K562 (cell line): ENCODE results near the gene REEP6. TPM values are rescaled to one million over a fixed set of nuclear protein-coding genes. Genes with fewer than 3 reads are reported as not detected.
A peak's percentile ranks its signal among the peaks of the same experiment; 100 is the strongest.

Experiments used
- ATAC-seq: fragments of 200-7000 bp; cut with Tn5 transposase; 3 replicates; pipeline ENCODE4 v1.9.1; 2020; ENCODE audit warnings: moderate library complexity
- BruUV-seq: library from RNA; stranded (reverse); fragments of 400-500 nt; replicated peaks from 2 replicates; lab custom pipeline; 2021; lab: Mats Ljungman, UMichigan
- CTCF ChIA-PET: fragments of 300-600 bp; formaldehyde crosslinking; extraction: SDS; loops from one replicate; lab custom pipeline; 2021; ENCODE audit warnings: low intra/inter-chr PET ratio; lab: Yijun Ruan, JAX
- POLR2A ChIA-PET: fragments of 300-600, 350-650 bp; sonication (Branson Sonifier 250); formaldehyde crosslinking; extraction: SDS; loops from one replicate; lab custom pipeline; 2021; ENCODE audit warnings: antibody characterized with exemption, inconsistent platforms; lab: Yijun Ruan, JAX
- DNase-seq, 4 experiments: peaks; one replicate each; pipeline versions ENCODE4 v3.0.0 to v3.0.0-alpha.2; 2011 to 2018; ENCODE audit warnings: low spot score in 3 of 4, mixed read lengths in 3 of 4; ENCODE audit errors: extremely low read depth in 1 of 4
- FAIRE-seq: peaks from 2 replicates; lab custom pipeline; 2011; peaks lifted over from hg19 to GRCh38; lab: Jason Lieb, UNC
- H2AFZ ChIP-seq: 2 replicates; pipeline ENCODE4 v1.6.0; 2011; ENCODE audit warnings: low read depth, low read length, control low read depth, inconsistent platforms
- H3K27ac ChIP-seq: fragments of 200-600 bp; 3 replicates; pipeline ENCODE4 v1.8.0; 2011; ENCODE audit warnings: low read depth, mild to moderate bottlenecking, control low read depth, inconsistent platforms, low read length, moderate library complexity, mixed read lengths; ENCODE audit errors: extremely low read depth
- H3K27me3 ChIP-seq, 2 experiments: fragments of 300-600 bp in 1 of 2; 2 replicates in 1 of 2; 3 replicates in 1 of 2; pipeline versions ENCODE4 v1.6.0 to v1.8.0; 2011; ENCODE audit warnings: inconsistent platforms in 2 of 2, low read length in 2 of 2, mild to moderate bottlenecking in 1 of 2, mixed read lengths in 1 of 2, moderate library complexity in 1 of 2; ENCODE audit not compliant: control insufficient read depth in 2 of 2, insufficient read depth in 2 of 2
- H3K36me3 ChIP-seq: fragments of 300-600 bp; 3 replicates; pipeline ENCODE4 v1.8.0; 2011; ENCODE audit warnings: mild to moderate bottlenecking, low read length, inconsistent platforms; ENCODE audit not compliant: control insufficient read depth, insufficient read depth
- H3K4me1 ChIP-seq, 2 experiments: fragments of 200-600 bp in 1 of 2; replicated peaks in 1 of 2; 2 replicates in 1 of 2; 3 replicates in 1 of 2; pipeline versions ENCODE4 v1.5.1 to v1.8.0; 2011; ENCODE audit warnings: inconsistent platforms in 2 of 2, low read length in 2 of 2, mild to moderate bottlenecking in 1 of 2, mixed read lengths in 1 of 2, moderate library complexity in 1 of 2; ENCODE audit not compliant: control insufficient read depth in 2 of 2, insufficient read depth in 2 of 2
- H3K4me2 ChIP-seq: 2 replicates; pipeline ENCODE4 v1.6.1; 2011; ENCODE audit warnings: low read length, control low read depth, inconsistent platforms, mixed read lengths; ENCODE audit not compliant: insufficient read depth
- H3K4me3 ChIP-seq: fragments of 200-600 bp; sonication (generic), shearing (Covaris generic); 2 replicates; pipeline ENCODE4 v1.5.1; 2016; ENCODE audit warnings: control low read depth, inconsistent platforms
- H3K79me2 ChIP-seq: fragments of 200-600 bp; 3 replicates; pipeline ENCODE4 v1.8.0; 2011; ENCODE audit warnings: low read length, inconsistent platforms; ENCODE audit not compliant: control insufficient read depth, insufficient read depth
- H3K9ac ChIP-seq, 2 experiments: 2 replicates each; pipeline versions ENCODE4 v1.6.0 to v1.6.1; 2011; ENCODE audit warnings: low read depth in 2 of 2, low read length in 2 of 2, control low read depth in 1 of 2, inconsistent platforms in 1 of 2, mild to moderate bottlenecking in 1 of 2, mixed read lengths in 1 of 2; ENCODE audit not compliant: insufficient read depth in 1 of 2
- H3K9me1 ChIP-seq: one replicate; pipeline ENCODE4 v1.6.0; 2011; ENCODE audit warnings: inconsistent platforms, mild to moderate bottlenecking, low read length, moderate library complexity; ENCODE audit not compliant: control insufficient read depth, insufficient read depth
- H3K9me3 ChIP-seq: replicated peaks from 2 replicates; pipeline ENCODE4 v1.5.1; 2011; ENCODE audit warnings: low read depth, low read length, inconsistent platforms; ENCODE audit not compliant: control insufficient read depth, insufficient read depth
- H4K20me1 ChIP-seq: replicated peaks from 2 replicates; pipeline ENCODE4 v1.6.1; 2011; ENCODE audit warnings: low read length, inconsistent platforms, mixed read lengths; ENCODE audit not compliant: control insufficient read depth, insufficient read depth
- CEBPB ChIP-seq: fragments of 450-650 bp; IDR thresholded peaks from 2 replicates; pipeline ENCODE4 v1.6.1; 2016; ENCODE audit warnings: missing genetic modification characterization, missing compliant biosample characterization
- ZBTB26 ChIP-seq: fragments of 450-650 bp; formaldehyde crosslinking; IDR thresholded peaks from 2 replicates; pipeline ENCODE4 v1.4.0; 2022; ENCODE audit warnings: missing genetic modification characterization
- WGBS: fragments of 100-300 bp; shearing (Covaris generic); methylation state at CpG from one replicate; pipeline ENCODE4 v1.1.6; 2016; ENCODE audit warnings: low coverage, mixed read lengths; ENCODE audit not compliant: insufficient coverage; ENCODE audit errors: missing lambda C conversion rate; 5-methylcytosine and 5-hydroxymethylcytosine counted together
- in situ Hi-C: fragments of 300-500 bp; cut with MboI; formaldehyde crosslinking; loops from 4 replicates; pipeline ENCODE4 v1.15.0; 2018; ENCODE audit warnings: inconsistent platforms, mixed read lengths
- intact Hi-C: fragments of 100-400 bp; cut with micrococcal nuclease; formaldehyde crosslinking; loops from 2 replicates; pipeline ENCODE4 v1.14.2; 2022
- polyA plus RNA-seq, 8 experiments: library from polyadenylated mRNA; depleted of rRNA in 4 of 8; stranded (reverse) in 5 of 8; unstranded in 3 of 8; fragments of >200 nt; fragmentation: Nextera tagmentation in 2 of 8; fragmentation: Illumina TruSeq in 1 of 8; extraction: Ambion mirVana in 2 of 8; extraction: Trizol in 1 of 8; gene quantifications; 2 replicates each; pipeline versions ENCODE4 v1.2.1 to v1.2.3, GENCODE V29; 2011 to 2014; ENCODE audit warnings: inconsistent platforms in 1 of 8, missing spikeins in 1 of 8
- total RNA-seq, 7 experiments: library from RNA; depleted of rRNA in 6 of 7; stranded (reverse); fragments of >200 nt in 6 of 7; fragmentation: Illumina TruSeq in 2 of 7; extraction: Trizol in 2 of 7; gene quantifications; 2 replicates each; pipeline versions ENCODE4 v1.2.1 to v1.2.3, GENCODE V29; 2011 to 2021; ENCODE audit warnings: low replicate concordance in 1 of 7

Gene REEP6
- total and polyA plus RNA-seq, 9 of the 15 experiments (the other 6 are each of a cell fraction or from before 2014, with no cell fraction given), result 1.2 to 64.2 (median 12.7) TPM

GRCh38 chr19:1526979-1527649 lies 36.1 kb downstream of the REEP6 start:
- DNase-seq, result no peak
- no peak overlapping the region for H2AFZ ChIP-seq
- H3K9ac ChIP-seq, result no peak overlapping the region
- no TSS peak for BruUV-seq
- FAIRE-seq, result no peak
- in situ Hi-C loops (no loop called here), intact Hi-C loops (no loop called here)
- no peaks in the 10 kb centered on the region for H3K9me1 ChIP-seq
- H3K4me1 ChIP-seq, result peaks cover 3 to 49% of the 10 kb centered on the region in 2 experiments; a peak in 3 of 5 replicates
- ChIA-PET POLR2A (interaction anchor here (0.7 kb wide), 1 partner anchor 64 kb away, joined by 3 read pairs; no protein-coding TSS in a partner anchor), CTCF (no interaction called here)
- WGBS, result 19% methylated on average over 11 of the region's 18 CpGs
- no peaks in the 10 kb centered on the region for H3K36me3 ChIP-seq
- H3K27ac ChIP-seq, result no peak overlapping the region
- no peak overlapping the region for H3K4me2 ChIP-seq
- H3K79me2 ChIP-seq, result no peaks in the 10 kb centered on the region
- H3K27me3 ChIP-seq, result peaks cover 20 to 44% of the 10 kb centered on the region in 2 experiments; a peak in 4 of 5 replicates
- H3K9me3 ChIP-seq, result no peaks in the 10 kb centered on the region
- peaks cover 11% of the 10 kb centered on the region for H4K20me1 ChIP-seq
- H3K4me3 ChIP-seq, result no peak overlapping the region
- TF ChIP-seq CEBPB (peak; percentile 88), ZBTB26 (CRISPR knock-in tag) (no peak)
- ATAC-seq, result no peak
